Esophagus (tissue), 2 donors: ENCODE results near the gene PCDHGC5. TPM values are rescaled to one million over a fixed set of nuclear protein-coding genes. Genes with fewer than 3 reads are reported as not detected.

Experiments
- H3K27ac ChIP-seq, 2 donors: one replicate each; pipeline ENCODE4 v1.5.1; 2013; ENCODE audit warnings: low read depth in 2 of 2, mild to moderate bottlenecking in 2 of 2, inconsistent platforms in 1 of 2, low read length in 1 of 2, moderate library complexity in 1 of 2
- H3K27me3 ChIP-seq, 2 donors: one replicate each; pipeline ENCODE4 v1.6.1; 2013; ENCODE audit warnings: low read length in 2 of 2, control low read depth in 1 of 2, mild to moderate bottlenecking in 1 of 2; ENCODE audit not compliant: insufficient read depth in 2 of 2, control insufficient read depth in 1 of 2
- H3K36me3 ChIP-seq, 2 donors: one replicate each; pipeline ENCODE4 v1.6.1; 2013; ENCODE audit warnings: low read length in 1 of 2; ENCODE audit not compliant: control insufficient read depth in 2 of 2, insufficient read depth in 2 of 2
- H3K4me1 ChIP-seq, 2 donors: one replicate each; pipeline ENCODE4 v1.6.1; 2013; ENCODE audit warnings: low read length in 1 of 2; ENCODE audit not compliant: control insufficient read depth in 2 of 2, insufficient read depth in 2 of 2
- H3K4me3 ChIP-seq, 2 donors: one replicate each; pipeline ENCODE4 v1.5.1; 2013; ENCODE audit warnings: low read length in 2 of 2, mild to moderate bottlenecking in 2 of 2, low read depth in 1 of 2, moderate library complexity in 1 of 2
- H3K9me3 ChIP-seq, 2 donors: one replicate each; pipeline ENCODE4 v1.6.1; 2013; ENCODE audit warnings: mild to moderate bottlenecking in 2 of 2, low read depth in 1 of 2, low read length in 1 of 2, moderate library complexity in 1 of 2; ENCODE audit not compliant: control insufficient read depth in 2 of 2, insufficient read depth in 1 of 2
- WGBS, 2 donors: extraction: QIAGEN DNeasy Blood & Tissue Kit; methylation state at CpG; one replicate each; pipeline ENCODE4 v1.1.7; 2013; 5-methylcytosine and 5-hydroxymethylcytosine counted together
- polyA plus RNA-seq, 2 donors: library from polyadenylated mRNA; stranded (reverse); fragments of 200-250 nt; gene quantifications; one replicate each; pipeline ENCODE4 v1.2.3, GENCODE V29; 2013
- donor health status: healthy with polysubstance abuse.
- donor health status: Bipolar disorder and iron deficiency.

Gene PCDHGC5
- polyA plus RNA-seq, 2 donors = 0.05 to 0.43 TPM

- Histone ChIP-seq H3K4me1 (peaks cover 0 to 8% of the 10 kb centered on the region in 2 donors), H3K27ac (no peak overlapping the region), H3K9me3 (no peaks in the 10 kb centered on the region), H3K27me3 (no peaks in the 10 kb centered on the region), H3K4me3 (no peak overlapping the region), H3K36me3 (peaks cover 0 to 12% of the 10 kb centered on the region in 2 donors)
- 50 to 63% methylated on average over 4 of the region's 4 CpGs for WGBS, 2 donors
Observed at GRCh38 chr5:141496038-141496437, 7.2 kb downstream of the PCDHGC5 start.

- H3K27me3 ChIP-seq = no peaks in the 10 kb centered on the region
- H3K9me3 ChIP-seq = no peaks in the 10 kb centered on the region
- no peaks in the 10 kb centered on the region for H3K4me1 ChIP-seq
- peaks cover 0 to 11% of the 10 kb centered on the region in 2 donors for H3K36me3 ChIP-seq
- 79 to 84% methylated on average over 7 of the region's 7 CpGs for WGBS, 2 donors
- H3K27ac ChIP-seq = no peak overlapping the region
- no peak overlapping the region for H3K4me3 ChIP-seq
Observed at GRCh38 chr5:141501761-141502160, 12.9 kb downstream of the PCDHGC5 start.

GRCh38 chr5:141503681-141504080 is 14.8 kb downstream of the PCDHGC5 start:
- Histone ChIP-seq H3K27ac (no peak overlapping the region), H3K27me3 (no peaks in the 10 kb centered on the region), H3K4me3 (no peak overlapping the region), H3K9me3 (no peaks in the 10 kb centered on the region), H3K36me3 (peaks cover 0 to 16% of the 10 kb centered on the region in 2 donors), H3K4me1 (peaks cover 0 to 4% of the 10 kb centered on the region in 2 donors)
- 97 to 98% methylated on average over 2 of the region's 2 CpGs for WGBS, 2 donors

GRCh38 chr5:141504216-141504615 is 15.3 kb downstream of the PCDHGC5 start:
- Histone ChIP-seq H3K27me3 (no peaks in the 10 kb centered on the region), H3K36me3 (peaks cover 0 to 17% of the 10 kb centered on the region in 2 donors), H3K27ac (no peak overlapping the region), H3K4me1 (peaks cover 0 to 4% of the 10 kb centered on the region in 2 donors), H3K4me3 (no peak overlapping the region), H3K9me3 (no peaks in the 10 kb centered on the region)
- WGBS, 2 donors = 93 to 94% methylated on average over 4 of the region's 4 CpGs

- 82 to 88% methylated on average over 7 to 8 of the region's 8 CpGs for WGBS, 2 donors
- Histone ChIP-seq H3K27ac (no peak overlapping the region), H3K36me3 (peaks cover 2 to 30% of the 10 kb centered on the region in 2 donors), H3K27me3 (no peaks in the 10 kb centered on the region), H3K4me3 (no peak overlapping the region), H3K4me1 (peaks cover 0 to 4% of the 10 kb centered on the region in 2 donors), H3K9me3 (no peaks in the 10 kb centered on the region)
Observed at GRCh38 chr5:141506381-141507155, 17.7 kb downstream of the PCDHGC5 start.

- Histone ChIP-seq H3K36me3 (peaks cover 2 to 33% of the 10 kb centered on the region in 2 donors), H3K27me3 (no peaks in the 10 kb centered on the region), H3K27ac (peak overlapping the region; percentile 75 to 81), H3K4me1 (peaks cover 0 to 4% of the 10 kb centered on the region in 2 donors), H3K4me3 (no peak overlapping the region), H3K9me3 (no peaks in the 10 kb centered on the region)
- 61 to 67% methylated on average over 11 of the region's 11 CpGs for WGBS, 2 donors
Observed at GRCh38 chr5:141507387-141508091, 18.7 kb downstream of the PCDHGC5 start.

- H3K36me3 ChIP-seq = peaks cover 2 to 33% of the 10 kb centered on the region in 2 donors
- WGBS, 2 donors = 45 to 49% methylated on average over 9 of the region's 9 CpGs
- H3K4me1 ChIP-seq = peaks cover 2 to 5% of the 10 kb centered on the region in 2 donors
- no peaks in the 10 kb centered on the region for H3K9me3 ChIP-seq
- H3K27ac ChIP-seq = peak overlapping the region; percentile 75 to 81
- no peaks in the 10 kb centered on the region for H3K27me3 ChIP-seq
- H3K4me3 ChIP-seq = peak overlapping the region in 1 of 2 donors; percentile 8
Observed at GRCh38 chr5:141508440-141508797, 19.5 kb downstream of the PCDHGC5 start.

- H3K27ac ChIP-seq = peak overlapping the region; percentile 75 to 81
- H3K4me1 ChIP-seq = peaks cover 4 to 11% of the 10 kb centered on the region in 2 donors
- WGBS, 2 donors = 41 to 50% methylated on average over 23 of the region's 23 CpGs
- no peaks in the 10 kb centered on the region for H3K9me3 ChIP-seq
- H3K27me3 ChIP-seq = no peaks in the 10 kb centered on the region
- peaks cover 2 to 29% of the 10 kb centered on the region in 2 donors for H3K36me3 ChIP-seq
- H3K4me3 ChIP-seq = peak overlapping the region in 1 of 2 donors; percentile 8
Observed at GRCh38 chr5:141508798-141509611, 20.1 kb downstream of the PCDHGC5 start.

- H3K4me3 ChIP-seq = no peak overlapping the region
- peaks cover 9 to 16% of the 10 kb centered on the region in 2 donors for H3K4me1 ChIP-seq
- H3K27me3 ChIP-seq = no peaks in the 10 kb centered on the region
- H3K9me3 ChIP-seq = no peaks in the 10 kb centered on the region
- H3K27ac ChIP-seq = no peak overlapping the region
- WGBS, 2 donors = 88 to 92% methylated on average over 9 of the region's 9 CpGs
- peaks cover 2 to 28% of the 10 kb centered on the region in 2 donors for H3K36me3 ChIP-seq
Observed at GRCh38 chr5:141510160-141510559, 21.3 kb downstream of the PCDHGC5 start.
